Measurements from ENCODE around the gene MAGEF1. TPM values are rescaled to one million over a fixed set of nuclear protein-coding genes. Genes with fewer than 3 reads are reported as not detected.

MAGEF1 gene
- total RNA-seq, 6 experiments from 2014 or later: 22.8 to 31.4 (median 23.4) TPM

GRCh38 chr3:184746131-184747120 is 34.6 kb upstream of the MAGEF1 start:
- TF ChIP-seq CTCF (IDR thresholded peaks at IDR 0.05): no peak; the same call in 1 of the 2 replicates
- Mint-ChIP-seq H3K4me1 (ENCODE audit: low read depth) (peaks cover 7% of the 10 kb centered on the region), H3K4me3 (no peak overlapping the region), H3K36me3 (ENCODE audit: low read depth) (no peaks in the 10 kb centered on the region), H3K27ac (no peak overlapping the region), H3K27me3 (ENCODE audit: insufficient read depth) (peaks cover 33% of the 10 kb centered on the region), H3K9me3 (no peaks in the 10 kb centered on the region)
- DNase-seq: no peak

- H3K36me3 Mint-ChIP-seq (ENCODE audit: low read depth): no peaks in the 10 kb centered on the region
- H3K4me1 Mint-ChIP-seq (ENCODE audit: low read depth): peaks cover 16% of the 10 kb centered on the region
- no peak for TF ChIP-seq CTCF (IDR thresholded peaks at IDR 0.05)
- no peak for DNase-seq
- peaks cover 32% of the 10 kb centered on the region for H3K27me3 Mint-ChIP-seq (ENCODE audit: insufficient read depth)
- no peak overlapping the region for H3K27ac Mint-ChIP-seq
- H3K9me3 Mint-ChIP-seq: no peaks in the 10 kb centered on the region
- H3K4me3 Mint-ChIP-seq: no peak overlapping the region
These were observed 33.7 kb upstream of the MAGEF1 start for GRCh38 chr3:184745526-184745925.

- DNase-seq: no peak
- TF ChIP-seq CTCF (IDR thresholded peaks at IDR 0.05): no peak
- H3K36me3 Mint-ChIP-seq (ENCODE audit: low read depth): no peaks in the 10 kb centered on the region
- peaks cover 23% of the 10 kb centered on the region for H3K27me3 Mint-ChIP-seq (ENCODE audit: insufficient read depth)
- no peak overlapping the region for H3K4me3 Mint-ChIP-seq
- no peak overlapping the region for H3K27ac Mint-ChIP-seq
- peaks cover 32% of the 10 kb centered on the region for H3K4me1 Mint-ChIP-seq (ENCODE audit: low read depth)
- no peaks in the 10 kb centered on the region for H3K9me3 Mint-ChIP-seq
These were observed 31.4 kb upstream of the MAGEF1 start for GRCh38 chr3:184743248-184743647.

- TF ChIP-seq CTCF (IDR thresholded peaks at IDR 0.05): no peak
These were observed 30.8 kb upstream of the MAGEF1 start for GRCh38 chr3:184742676-184743135.

GRCh38 chr3:184741798-184742675 is 30.2 kb upstream of the MAGEF1 start:
- Mint-ChIP-seq H3K27ac (no peak overlapping the region), H3K36me3 (ENCODE audit: low read depth) (no peaks in the 10 kb centered on the region), H3K4me3 (no peak overlapping the region), H3K4me1 (ENCODE audit: low read depth) (peaks cover 39% of the 10 kb centered on the region), H3K27me3 (ENCODE audit: insufficient read depth) (peaks cover 23% of the 10 kb centered on the region), H3K9me3 (no peaks in the 10 kb centered on the region)
- no peak; the same call in 1 of the 2 replicates for TF ChIP-seq CTCF (IDR thresholded peaks at IDR 0.05)
- DNase-seq: no peak

More at GRCh38 chr3:184742676-184743135, 30.8 kb upstream of the MAGEF1 start:
- Mint-ChIP-seq H3K36me3 (ENCODE audit: low read depth) (no peaks in the 10 kb centered on the region), H3K27me3 (ENCODE audit: insufficient read depth) (peaks cover 23% of the 10 kb centered on the region), H3K27ac (no peak overlapping the region), H3K9me3 (no peaks in the 10 kb centered on the region), H3K4me1 (ENCODE audit: low read depth) (peaks cover 33% of the 10 kb centered on the region), H3K4me3 (no peak overlapping the region)
- no peak for DNase-seq
